NCI-H1105 (cell line): ENCODE data around the gene PIP4K2A.

ENCODE experiments used
- DNase-seq: peaks from one replicate; lab custom pipeline; 2025; lab: John Stamatoyannopoulos, UW

Gene PIP4K2A

DNA sequence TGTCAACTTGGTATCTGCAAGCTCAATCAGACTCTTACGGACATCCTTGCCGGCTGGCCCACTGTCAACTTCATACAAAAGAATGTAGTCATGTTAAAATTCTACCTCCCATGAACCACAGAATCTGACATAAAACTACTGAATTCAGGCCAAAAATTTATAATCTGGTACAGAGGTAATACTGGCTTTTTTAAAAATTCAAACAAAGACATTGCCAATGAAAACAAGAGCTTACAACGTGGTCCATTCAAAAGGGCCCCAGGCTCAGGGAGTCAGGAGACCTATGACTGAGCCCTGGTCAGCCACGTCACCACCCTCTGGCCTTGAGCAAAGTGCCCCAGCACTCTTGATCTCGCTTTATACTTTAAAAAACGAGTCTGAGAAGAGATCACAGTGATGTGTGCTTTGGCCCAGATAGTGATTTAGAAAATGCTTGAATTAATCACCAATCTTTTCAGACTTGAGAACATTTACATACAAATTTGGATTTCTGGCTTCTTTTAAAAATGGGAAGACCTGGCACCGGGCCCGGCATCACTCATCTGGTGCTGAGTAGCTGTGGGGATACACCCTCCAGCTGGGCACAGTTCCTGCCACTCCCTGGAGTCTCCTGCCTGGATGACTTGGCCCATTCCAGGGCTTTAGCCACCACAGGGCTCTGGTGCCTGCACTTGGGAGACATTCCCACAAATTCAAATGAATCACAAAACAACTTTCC lies 94.1 kb downstream of the PIP4K2A start:
- DNase-seq: peak; percentile 47

DNA sequence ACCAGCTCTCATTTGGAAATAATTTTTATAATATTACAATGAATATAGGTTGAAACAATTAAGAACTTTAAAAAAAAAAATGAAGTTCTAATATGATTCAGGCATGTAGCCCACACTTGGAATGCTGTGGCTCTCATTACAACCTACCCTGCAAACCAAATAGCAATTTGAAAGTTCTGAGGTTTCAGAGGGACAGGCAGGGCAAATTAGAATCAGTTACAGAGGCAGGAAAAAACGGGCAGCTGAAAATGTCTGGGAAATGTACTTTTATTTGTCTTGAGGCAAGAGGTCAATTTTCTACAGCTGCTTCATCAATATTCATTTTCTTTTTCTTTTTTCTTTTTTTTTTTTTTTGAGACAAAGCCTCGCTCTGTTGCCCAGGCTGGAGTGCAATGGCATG lies 95.3 kb downstream of the PIP4K2A start:
- no peak for DNase-seq

DNA sequence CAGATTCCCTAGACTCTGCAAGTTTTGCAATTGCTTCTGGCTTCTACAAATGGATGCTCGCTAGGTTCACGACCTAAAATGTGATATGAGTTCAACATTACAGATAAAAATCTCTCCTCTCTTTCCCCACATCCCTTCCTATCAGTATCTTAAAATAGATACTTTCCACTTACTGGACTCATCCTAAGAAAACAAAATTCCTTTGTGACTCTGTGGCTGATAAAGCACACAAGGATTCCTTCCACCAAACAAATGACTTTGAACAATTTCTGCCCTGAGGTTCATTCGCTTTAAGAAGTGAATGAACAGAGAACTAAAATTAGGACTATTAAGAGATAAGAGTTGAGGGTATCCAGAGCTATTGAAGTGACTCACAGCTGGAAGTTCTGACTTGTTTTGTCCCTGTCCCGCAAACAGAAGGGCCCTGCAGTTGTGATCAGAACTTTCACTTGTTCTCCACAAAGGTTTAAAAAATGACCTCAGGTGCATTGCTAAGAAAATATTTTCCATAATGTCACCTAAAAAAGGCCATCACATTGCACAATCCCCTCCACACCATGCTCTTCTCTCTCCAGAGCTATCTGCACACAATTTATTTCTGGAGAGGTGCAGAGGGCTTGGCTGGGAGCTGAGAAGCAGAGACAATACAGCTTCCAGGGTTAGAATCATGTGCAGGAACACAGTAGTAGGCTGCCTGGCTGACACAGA lies 96.1 kb downstream of the PIP4K2A start:
- no peak for DNase-seq

DNA sequence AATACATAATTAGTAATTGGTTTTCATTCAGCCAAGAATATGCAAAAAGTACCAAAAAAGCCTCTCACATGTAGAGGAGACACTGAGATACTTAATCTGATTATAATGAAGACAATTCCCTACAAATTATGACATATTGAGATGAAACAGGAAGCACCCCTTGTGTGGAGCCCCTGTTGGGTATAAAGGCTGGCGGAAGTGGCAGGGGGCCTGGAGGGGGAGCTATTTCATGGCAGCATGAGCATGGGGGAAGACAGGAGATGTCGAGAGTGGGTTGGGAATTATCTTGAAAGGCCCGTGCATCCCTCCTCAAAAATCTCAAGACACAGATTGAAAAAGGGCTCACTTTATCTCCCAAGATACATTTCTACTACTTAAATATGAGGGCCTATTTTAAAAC lies 96.9 kb downstream of the PIP4K2A start:
- DNase-seq: no peak

DNA sequence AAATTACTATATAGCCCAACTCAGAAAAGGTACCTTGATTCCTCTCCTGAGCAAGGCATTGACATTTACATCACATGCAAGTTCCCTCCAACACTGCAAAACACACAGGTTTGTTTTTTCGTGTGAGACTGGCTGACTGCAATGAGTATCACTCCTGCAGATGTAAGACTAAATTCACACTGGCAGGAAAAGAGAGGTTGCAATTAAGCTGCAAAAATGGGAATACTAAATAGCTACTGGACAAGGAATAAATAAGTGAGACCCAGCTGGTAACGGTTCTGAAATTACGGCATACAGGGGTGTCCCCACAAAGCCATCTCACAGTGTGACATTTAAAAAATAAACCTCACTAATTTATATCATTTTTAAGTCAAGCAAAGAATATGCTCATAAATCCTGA lies 97.3 kb downstream of the PIP4K2A start:
- DNase-seq: no peak

DNA sequence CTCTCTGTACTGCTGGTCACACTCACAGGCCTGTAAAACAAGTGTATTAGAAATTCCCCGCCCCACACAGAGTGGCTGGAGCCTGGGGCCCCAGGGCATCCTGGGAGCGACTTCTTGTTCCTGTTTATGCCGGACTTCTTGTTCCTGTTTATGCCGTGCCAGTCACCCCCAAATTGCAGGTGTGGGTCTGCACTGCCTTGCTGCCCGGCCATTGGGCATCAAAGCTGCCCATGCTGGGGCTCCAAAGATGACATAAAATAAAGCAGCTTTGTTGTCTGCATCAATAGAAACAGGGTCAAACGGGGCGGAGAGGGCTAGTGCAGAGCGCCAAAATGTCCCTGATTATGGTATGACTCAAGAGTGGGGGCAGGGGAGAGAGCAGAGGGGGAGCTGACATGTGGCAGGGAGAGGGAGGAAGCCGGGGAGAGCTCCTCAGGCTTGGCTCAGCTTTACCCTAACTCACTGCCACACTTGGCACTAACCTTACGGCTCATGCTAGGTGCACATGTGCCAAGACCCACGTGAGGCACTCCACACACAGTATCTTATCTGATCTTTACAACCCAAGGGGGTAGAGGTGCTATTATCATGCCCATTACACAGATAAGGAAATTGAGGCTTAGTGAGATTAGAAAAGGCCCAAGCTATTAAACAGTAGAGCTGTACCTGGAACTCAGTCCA lies 98.4 kb downstream of the PIP4K2A start:
- no peak for DNase-seq

DNA sequence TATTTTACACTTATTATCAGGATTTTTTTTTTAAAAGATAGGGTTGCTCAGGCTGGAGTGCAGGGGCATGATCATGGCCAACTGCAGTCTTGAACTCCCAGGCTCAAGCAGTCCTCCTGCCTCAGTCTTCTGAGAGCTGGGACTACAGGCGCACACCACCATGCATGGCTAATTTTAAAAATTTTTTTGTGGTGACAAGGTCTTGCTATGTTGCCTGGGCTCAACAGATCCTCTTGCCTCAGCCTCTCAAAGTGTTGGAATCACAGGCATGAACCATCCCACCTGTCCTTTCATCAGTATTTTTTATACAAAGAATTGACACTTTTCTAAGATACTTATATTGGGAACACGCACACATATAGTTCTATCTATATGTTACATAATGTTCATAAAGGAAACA lies 99.3 kb downstream of the PIP4K2A start:
- no peak for DNase-seq

DNA sequence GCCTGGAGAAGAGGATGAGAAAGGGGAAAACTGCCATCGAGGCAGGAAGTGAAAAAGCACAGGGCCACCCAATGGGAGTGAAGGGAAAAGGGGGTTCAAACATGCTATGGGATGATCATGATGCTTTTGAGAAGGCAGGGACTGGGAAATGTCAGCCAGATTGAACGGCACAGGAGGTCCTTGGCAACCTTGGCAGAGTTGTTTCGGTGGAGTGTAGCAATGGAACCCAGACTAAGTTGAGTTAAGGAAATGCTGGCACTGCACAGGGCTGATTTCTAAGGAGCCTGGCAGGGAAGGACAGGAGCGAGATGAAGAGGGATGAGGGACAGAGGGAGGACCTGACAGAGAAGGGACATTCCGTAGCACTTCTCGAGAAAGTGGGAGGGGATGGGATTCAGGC lies 101.4 kb downstream of the PIP4K2A start:
- DNase-seq: no peak

DNA sequence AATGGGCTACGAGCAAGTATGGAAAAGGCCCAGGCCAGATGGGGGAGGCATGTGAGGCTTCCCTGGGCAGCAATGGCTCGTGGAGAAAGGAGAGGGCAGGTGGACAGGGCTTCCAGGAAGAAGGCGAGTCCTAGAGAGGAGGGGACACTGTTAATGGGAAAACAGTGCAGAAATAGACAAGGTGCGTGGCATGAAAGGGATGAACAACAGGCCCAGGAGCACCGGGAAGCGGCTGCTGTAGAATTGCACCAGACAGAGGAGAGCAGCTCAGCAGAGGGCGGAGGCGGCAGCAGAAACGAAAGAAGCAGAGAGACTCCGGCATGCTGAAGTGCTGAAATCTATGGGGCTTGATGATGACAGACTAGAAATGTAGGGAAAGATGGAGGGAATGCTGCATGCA lies 102.1 kb downstream of the PIP4K2A start:
- DNase-seq: no peak

DNA sequence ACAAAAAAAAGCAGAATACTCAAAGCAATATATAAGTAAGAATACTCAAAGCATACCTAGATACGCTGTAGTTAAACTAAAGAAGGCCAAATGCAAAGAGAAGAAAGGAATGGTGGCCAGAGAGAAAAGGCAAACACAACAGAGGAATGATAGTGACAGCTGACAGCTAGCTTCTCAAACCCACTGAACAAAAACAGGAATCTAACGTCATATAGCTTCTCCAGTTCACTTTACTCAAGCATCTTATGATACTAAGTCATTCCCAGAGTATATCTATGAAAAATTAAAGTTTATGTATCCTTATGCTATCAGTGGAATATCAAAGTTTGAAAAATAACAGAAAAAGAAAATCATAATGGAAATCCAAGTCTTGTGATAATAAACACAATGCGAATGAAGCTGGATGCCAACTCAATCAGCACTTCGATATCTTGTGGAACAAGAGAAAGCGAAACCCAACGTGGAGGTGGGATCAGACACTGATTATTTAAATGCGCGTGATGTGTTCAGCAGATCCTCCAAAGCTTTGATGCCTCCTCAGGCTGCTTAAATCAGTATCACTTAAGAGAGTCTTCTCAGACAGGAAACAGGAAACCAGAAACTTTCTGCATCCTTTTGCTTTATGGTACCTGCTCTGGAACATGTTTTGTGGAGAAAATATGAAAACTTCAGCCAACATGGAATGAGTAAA lies 102.8 kb downstream of the PIP4K2A start:
- no peak for DNase-seq

DNA sequence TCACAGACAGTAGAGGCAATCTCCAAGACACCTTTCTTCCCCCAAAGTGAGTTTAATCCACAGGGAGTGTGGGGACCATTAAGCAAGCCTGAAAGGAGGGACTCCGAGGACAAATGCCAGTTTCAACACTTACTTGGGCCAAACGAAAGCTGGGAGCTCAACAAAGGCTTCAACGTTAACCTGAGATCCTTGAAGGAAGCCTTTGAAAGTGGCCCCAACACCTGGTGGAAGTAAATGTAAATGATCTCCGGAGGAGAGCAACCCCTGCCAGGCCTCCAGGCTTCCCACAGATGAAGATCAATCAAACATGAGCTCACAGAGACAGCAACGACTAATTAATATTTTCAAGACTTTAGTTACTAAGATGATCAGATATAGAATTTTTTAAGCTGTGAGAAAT lies 103.8 kb downstream of the PIP4K2A start:
- DNase-seq: no peak

DNA sequence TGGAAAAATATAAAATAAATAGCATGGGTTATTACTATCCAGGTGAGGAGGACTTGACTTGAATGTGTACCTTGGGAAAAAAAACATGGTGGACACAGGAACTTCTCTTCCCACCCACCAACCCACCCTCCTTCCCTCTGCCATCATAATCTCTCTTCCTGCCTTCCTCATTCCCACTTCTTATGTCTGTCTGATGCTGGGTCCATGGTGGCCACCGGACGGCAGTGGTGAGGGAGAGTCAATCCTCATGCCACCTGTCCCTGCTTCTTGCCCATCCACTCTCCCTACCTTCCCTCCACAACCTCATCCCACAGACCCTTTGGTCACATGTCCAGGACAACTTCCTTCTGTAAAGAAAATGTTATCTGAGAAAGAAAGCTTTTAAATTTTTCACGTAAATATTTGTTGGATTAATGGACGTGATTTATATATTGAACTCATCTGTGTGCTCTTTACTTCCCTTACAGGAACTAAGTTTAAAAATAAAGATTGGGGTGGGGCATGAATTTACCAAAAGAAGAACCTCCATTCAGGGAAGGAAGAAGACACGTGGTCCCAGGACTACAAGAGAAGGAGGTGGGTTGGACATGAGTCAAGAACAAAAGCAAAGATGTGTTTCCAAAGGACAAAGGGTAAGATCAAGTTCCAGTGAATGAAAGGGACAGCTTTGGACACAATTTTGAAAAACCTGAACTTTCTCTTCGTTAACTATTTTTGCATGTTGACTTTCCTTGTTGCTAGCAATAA lies 104.5 kb downstream of the PIP4K2A start:
- no peak for DNase-seq

DNA sequence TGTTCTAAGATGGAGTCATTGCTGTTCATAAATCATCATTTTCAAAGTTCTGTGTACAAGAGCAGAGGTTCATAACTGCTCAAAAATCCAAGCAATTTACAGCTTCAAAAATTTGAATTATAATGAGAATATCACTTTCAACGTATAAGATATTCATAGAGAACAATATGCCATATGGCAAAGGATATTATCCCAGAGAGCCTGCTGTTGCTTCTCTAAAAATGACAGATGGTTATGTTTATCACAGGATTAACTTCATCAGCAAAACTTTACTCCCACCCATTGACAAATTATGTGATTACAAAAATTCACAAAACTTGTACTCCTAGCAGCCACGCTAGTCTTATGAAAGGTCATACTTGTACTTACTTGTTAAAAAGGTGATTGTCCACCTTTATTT lies 105.1 kb downstream of the PIP4K2A start:
- no peak for DNase-seq

DNA sequence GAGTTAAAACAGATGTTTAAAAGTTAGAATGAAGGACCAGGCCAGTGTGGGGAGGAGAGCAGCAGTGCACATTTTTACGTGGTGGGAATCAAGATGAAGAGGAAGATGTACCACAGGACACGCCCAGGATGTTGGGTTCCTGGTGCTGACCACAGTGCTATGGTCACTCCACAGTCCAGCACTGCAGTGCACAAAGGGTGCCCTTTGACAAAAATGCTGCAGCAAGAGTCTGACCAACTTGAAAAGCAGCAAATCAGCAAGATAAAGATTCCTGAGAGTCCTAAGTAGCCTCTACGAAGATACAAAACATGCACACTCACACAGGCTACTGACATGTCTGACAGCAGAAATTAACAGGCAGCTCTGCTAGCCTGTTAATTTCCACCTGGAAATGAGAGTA lies 107.1 kb downstream of the PIP4K2A start:
- DNase-seq: no peak

DNA sequence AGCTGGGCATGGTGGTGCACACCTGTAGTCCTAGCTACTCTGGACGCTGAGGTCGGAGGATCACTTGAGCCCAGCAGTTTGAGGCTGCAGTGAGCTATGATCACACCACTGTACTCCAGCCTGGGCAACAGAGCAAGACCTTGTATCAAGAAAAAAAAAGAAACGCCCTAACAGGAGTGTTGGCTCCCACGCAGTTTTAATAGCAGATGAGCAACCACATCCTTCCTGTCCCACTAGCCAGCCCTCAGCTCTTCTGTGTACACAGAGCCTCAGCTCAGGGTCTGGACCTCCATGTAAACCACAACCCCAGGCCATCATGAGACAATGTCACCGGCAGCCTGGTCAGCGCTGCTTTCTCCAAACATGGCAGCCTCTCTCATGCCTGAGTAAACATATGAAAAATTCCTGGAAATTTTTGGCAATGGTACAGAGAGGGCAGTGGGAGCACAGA lies 108.2 kb downstream of the PIP4K2A start:
- no peak for DNase-seq

DNA sequence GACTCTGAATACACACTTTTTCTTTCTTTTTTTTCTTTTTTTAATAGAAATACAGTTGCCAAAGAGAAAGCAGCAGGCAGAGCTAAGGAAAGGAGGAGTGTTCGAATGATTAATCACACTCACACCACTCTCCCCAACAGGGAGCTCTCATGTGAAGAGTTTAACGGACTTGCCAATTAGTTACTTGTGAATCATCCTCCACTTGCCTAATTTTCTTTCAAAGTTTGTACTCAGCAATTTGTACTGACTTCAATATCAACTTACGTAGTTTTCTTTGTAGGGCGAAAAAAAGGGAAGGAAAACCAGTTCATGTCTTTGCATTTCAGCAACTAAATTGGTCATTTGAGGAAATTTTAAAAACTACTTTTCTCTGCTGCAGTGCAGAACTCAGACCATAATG lies 109.2 kb downstream of the PIP4K2A start:
- DNase-seq: no peak

DNA sequence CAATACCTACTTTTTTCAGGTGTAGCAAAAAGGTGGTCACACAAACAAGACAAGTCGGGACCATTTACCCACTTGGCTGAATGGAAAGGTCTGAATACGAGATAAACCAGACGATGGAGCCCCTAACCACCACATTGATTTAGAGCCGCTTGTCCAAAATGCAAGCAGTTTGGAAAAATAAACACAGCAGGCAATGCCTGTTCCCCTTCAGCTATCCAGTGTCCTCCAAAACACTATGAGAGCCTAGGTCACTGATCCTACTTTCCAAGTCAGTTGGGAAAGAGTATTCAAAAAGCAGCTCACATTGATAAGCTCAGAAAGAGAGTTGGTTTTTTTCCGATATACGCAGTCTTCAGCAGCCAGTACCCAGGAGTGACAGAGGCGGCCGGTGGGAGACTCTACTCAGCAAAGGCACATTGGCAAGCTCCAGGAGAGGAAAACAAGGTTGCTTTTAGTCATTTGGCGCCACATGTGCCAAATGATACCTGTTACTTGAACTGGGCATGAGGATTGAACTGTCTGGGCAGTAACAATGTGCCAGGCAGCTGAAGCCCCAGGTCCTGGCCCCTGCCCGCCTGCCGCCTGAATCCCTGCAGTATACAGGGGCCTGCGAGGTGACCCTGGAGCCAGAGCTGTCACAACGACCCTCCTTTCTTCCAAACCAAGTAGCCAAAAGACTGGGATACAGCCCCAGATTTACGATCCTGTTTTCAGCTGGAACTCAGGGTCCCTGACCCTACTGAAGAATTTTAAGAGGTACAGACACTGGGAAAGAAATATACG lies 109.8 kb downstream of the PIP4K2A start:
- DNase-seq: no peak

DNA sequence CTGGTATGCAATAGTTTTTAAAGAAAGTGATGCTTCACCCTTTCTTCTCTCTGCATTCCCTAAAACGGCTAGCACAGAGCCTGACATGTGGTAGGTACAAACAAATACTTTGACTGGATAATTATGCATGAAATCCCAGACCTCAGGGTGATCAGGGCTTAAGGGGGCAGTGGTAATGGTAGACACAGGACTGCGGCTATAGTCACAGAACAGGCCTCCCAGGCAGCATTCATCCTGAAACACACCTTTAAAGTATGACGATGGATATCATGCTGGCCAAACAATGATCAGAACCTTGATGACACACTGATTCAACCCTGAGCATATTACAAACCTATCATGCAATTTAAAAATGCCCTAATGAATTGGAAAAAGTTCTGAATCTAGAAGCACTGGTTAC lies 110.8 kb downstream of the PIP4K2A start:
- no peak for DNase-seq

DNA sequence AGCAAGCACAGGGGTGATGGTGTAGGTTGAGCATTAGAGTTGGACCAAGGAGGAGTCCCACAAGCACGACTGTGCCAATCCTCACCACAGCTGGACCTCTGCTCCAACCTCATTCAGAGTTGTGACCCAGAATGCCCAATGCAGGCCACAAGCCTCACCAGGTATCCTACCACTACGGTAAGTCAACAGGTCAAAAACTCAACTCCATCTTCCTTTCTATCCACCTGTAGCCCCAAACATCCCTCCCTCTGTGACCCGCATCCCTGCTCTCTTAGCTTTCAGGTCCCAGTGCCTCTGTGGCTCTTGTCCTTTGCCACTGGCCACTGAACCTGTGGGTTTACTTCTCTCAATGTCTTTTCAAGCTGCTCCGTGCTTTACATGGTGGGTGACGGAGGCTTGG lies 112.8 kb downstream of the PIP4K2A start:
- DNase-seq: no peak

DNA sequence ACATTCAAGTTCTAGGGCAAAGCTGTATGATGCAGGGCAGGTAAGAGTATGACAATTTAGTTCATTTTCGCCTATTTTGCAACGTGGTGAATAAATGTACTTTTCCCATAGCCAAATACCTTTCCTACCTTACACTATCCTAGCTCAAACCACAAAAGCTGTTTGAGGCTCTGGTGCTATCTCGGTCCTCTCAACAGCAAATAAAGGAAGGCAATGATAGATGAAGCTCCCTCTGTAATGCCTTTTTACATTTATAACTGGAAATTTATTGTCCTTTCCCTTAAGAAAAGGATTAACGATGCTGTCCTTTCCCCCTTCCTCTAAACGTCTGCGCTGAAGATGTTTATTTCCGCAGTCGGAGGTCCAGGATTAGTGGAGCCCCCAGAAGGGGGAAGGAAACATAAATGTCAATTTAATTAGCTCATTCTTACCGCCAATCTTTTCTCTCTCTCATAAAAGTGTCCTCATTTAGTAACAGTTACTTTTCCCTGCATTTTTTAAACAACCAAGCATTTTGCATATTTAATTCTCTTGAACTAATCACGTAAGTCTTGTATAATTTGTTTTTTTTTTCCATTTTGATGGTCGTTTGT lies 114.6 kb downstream of the PIP4K2A start:
- DNase-seq: no peak
